ENCODE data around the gene NLGN4Y. TPM values are rescaled to one million over a fixed set of nuclear protein-coding genes. Genes with fewer than 3 reads are reported as not detected.
"Not testable (repeated sequence)": the region's sequence is repeated elsewhere in the genome, so short reads cannot be mapped to it uniquely, and the experiment has no call there.

NLGN4Y gene
- total RNA-seq, 1 donor from 2014 or later: 0.07 TPM

GRCh38 chrY:14834103-14835060, 310.1 kb downstream of the NLGN4Y start:
- no peak for DNase-seq (ENCODE audit: low read depth, low spot score)

- no peak for DNase-seq (ENCODE audit: low read depth, low spot score)
These were observed 313.1 kb downstream of the NLGN4Y start for GRCh38 chrY:14837466-14837865.

GRCh38 chrY:14850734-14851133, 326.4 kb downstream of the NLGN4Y start:
- no peak for DNase-seq (ENCODE audit: low read depth, low spot score)

- DNase-seq (ENCODE audit: low read depth, low spot score): no peak
These were observed 336.1 kb downstream of the NLGN4Y start for GRCh38 chrY:14860448-14860847.

- not testable (repeated sequence) for DNase-seq (ENCODE audit: low read depth, low spot score)
These were observed 336.7 kb downstream of the NLGN4Y start for GRCh38 chrY:14861033-14861432.

GRCh38 chrY:14871971-14872370, 347.6 kb downstream of the NLGN4Y start:
- no peak for DNase-seq (ENCODE audit: low read depth, low spot score)

Measured in pulmonary artery endothelial cell (primary cell).